HEK293 (cell line): ENCODE results near the gene SEMA7A.

ENCODE experiments used
- CTCF ChIA-PET: fragments of 350-600 bp; formaldehyde crosslinking; extraction: SDS; loops from one replicate; lab custom pipeline; 2021; ENCODE audit warnings: antibody characterized with exemption; lab: Yijun Ruan, JAX
- POLR2A ChIA-PET: fragments of 300-600 bp; formaldehyde crosslinking; extraction: SDS; loops from one replicate; lab custom pipeline; 2020; ENCODE audit warnings: antibody characterized with exemption, inconsistent platforms; lab: Yijun Ruan, JAX
- H3K27ac ChIP-seq: fragments of 200-500 bp; sonication (Bioruptor generic); 2 replicates; pipeline ENCODE4 v1.5.1; 2014; ENCODE audit warnings: low read depth, low read length, control low read depth, inconsistent platforms; ENCODE audit errors: extremely low read depth
- H3K36me3 ChIP-seq, 2 experiments: fragments of 200-500 bp in 1 of 2; sonication (Bioruptor generic) in 1 of 2; 1 replicate in 1 of 2; 2 replicates in 1 of 2; pipeline ENCODE4 v1.5.1; 2014 to 2017; ENCODE audit warnings: inconsistent platforms in 2 of 2, low read length in 2 of 2; ENCODE audit not compliant: control insufficient read depth in 2 of 2, insufficient read depth in 1 of 2
- H3K4me1 ChIP-seq: fragments of 200-500 bp; sonication (Bioruptor generic); 2 replicates; pipeline ENCODE4 v1.5.1; 2014; ENCODE audit warnings: mild to moderate bottlenecking, low read length, inconsistent platforms; ENCODE audit not compliant: control insufficient read depth, insufficient read depth
- H3K4me3 ChIP-seq: 2 replicates; pipeline ENCODE4 v1.5.1; 2011; ENCODE audit warnings: low read depth, mild to moderate bottlenecking, control low read depth, low read length, moderate library complexity
- H3K9me3 ChIP-seq: fragments of 200-500 bp; sonication (Bioruptor generic); 2 replicates; pipeline ENCODE4 v1.5.1; 2014; ENCODE audit warnings: low read depth, low read length, inconsistent platforms; ENCODE audit not compliant: control insufficient read depth, insufficient read depth
- BCL11A ChIP-seq: fragments of 450-650 bp; formaldehyde crosslinking; IDR thresholded peaks from 2 replicates; pipeline ENCODE4 v1.5.1; 2016; ENCODE audit warnings: low read depth, missing biosample characterization, missing genetic modification characterization
- GLI2 ChIP-seq: fragments of 450-650 bp; formaldehyde crosslinking; IDR thresholded peaks from 2 replicates; pipeline ENCODE4; 2017; ENCODE audit warnings: missing biosample characterization, missing genetic modification characterization, low read depth, borderline replicate concordance
- KLF9 ChIP-seq: fragments of 450-650 bp; formaldehyde crosslinking; IDR thresholded peaks from 2 replicates; pipeline ENCODE4 v1.5.1; 2016; ENCODE audit warnings: missing biosample characterization, missing genetic modification characterization, low read depth
- MZF1 ChIP-seq: fragments of 450-650 bp; formaldehyde crosslinking; IDR thresholded peaks from 2 replicates; pipeline ENCODE4 v1.5.1; 2017; ENCODE audit warnings: missing biosample characterization, missing genetic modification characterization, borderline replicate concordance
- TCF7L2 ChIP-seq: IDR thresholded peaks from 2 replicates; pipeline ENCODE4 v1.6.1; 2011; ENCODE audit warnings: low read depth, mild to moderate bottlenecking, inconsistent platforms, low read length, moderate library complexity, borderline replicate concordance
- ZBTB21 ChIP-seq: fragments of 450-650 bp; formaldehyde crosslinking; IDR thresholded peaks from 2 replicates; pipeline ENCODE4 v1.5.1; 2017; ENCODE audit warnings: missing biosample characterization, missing genetic modification characterization
- ZFP37 ChIP-seq: fragments of 450-650 bp; formaldehyde crosslinking; IDR thresholded peaks from 2 replicates; pipeline ENCODE4 v1.5.1; 2016; ENCODE audit warnings: missing biosample characterization, missing genetic modification characterization
- ZFP69B ChIP-seq: fragments of 450-650 bp; formaldehyde crosslinking; IDR thresholded peaks from 2 replicates; pipeline ENCODE4 v1.5.1; 2016; ENCODE audit warnings: missing biosample characterization, missing genetic modification characterization
- ZNF133 ChIP-seq: fragments of 450-650 bp; formaldehyde crosslinking; IDR thresholded peaks from 2 replicates; pipeline ENCODE4 v1.5.1; 2016; ENCODE audit warnings: missing biosample characterization, missing genetic modification characterization
- ZNF239 ChIP-seq: fragments of 450-650 bp; formaldehyde crosslinking; IDR thresholded peaks from 2 replicates; pipeline ENCODE4 v1.5.1; 2016; ENCODE audit warnings: missing biosample characterization, missing genetic modification characterization
- ZNF416 ChIP-seq: fragments of 450-650 bp; formaldehyde crosslinking; IDR thresholded peaks from 2 replicates; pipeline ENCODE4 v1.5.1; 2016; ENCODE audit warnings: missing biosample characterization, missing genetic modification characterization
- ZNF530 ChIP-seq: fragments of 450-650 bp; formaldehyde crosslinking; IDR thresholded peaks from 2 replicates; pipeline ENCODE4 v1.5.1; 2016; ENCODE audit warnings: low read depth, missing biosample characterization, missing genetic modification characterization
- ZNF549 ChIP-seq: fragments of 450-650 bp; IDR thresholded peaks from 2 replicates; pipeline ENCODE4 v1.5.1; 2018; ENCODE audit warnings: missing biosample characterization, missing genetic modification characterization, mild to moderate bottlenecking, inconsistent platforms, moderate library complexity
- ZNF561 ChIP-seq: fragments of 450-650 bp; IDR thresholded peaks from 2 replicates; pipeline ENCODE4 v1.5.1; 2018; ENCODE audit warnings: missing biosample characterization, missing genetic modification characterization, borderline replicate concordance
- ZNF626 ChIP-seq: fragments of 450-650 bp; sonication (Bioruptor Pico); formaldehyde crosslinking; IDR thresholded peaks from 2 replicates; pipeline ENCODE4 v1.5.1; 2018; ENCODE audit warnings: missing biosample characterization, missing genetic modification characterization, inconsistent platforms
- ZNF707 ChIP-seq: fragments of 450-650 bp; formaldehyde crosslinking; IDR thresholded peaks from 2 replicates; pipeline ENCODE4 v1.5.1; 2016; ENCODE audit warnings: missing biosample characterization, missing genetic modification characterization
- ZNF768 ChIP-seq: fragments of 450-650 bp; formaldehyde crosslinking; IDR thresholded peaks from 2 replicates; pipeline ENCODE4 v1.5.1; 2018; ENCODE audit warnings: missing biosample characterization, mild to moderate bottlenecking, missing genetic modification characterization
- ZNF777 ChIP-seq: fragments of 450-650 bp; formaldehyde crosslinking; IDR thresholded peaks from 2 replicates; pipeline ENCODE4 v1.5.1; 2017; ENCODE audit warnings: missing biosample characterization, missing genetic modification characterization, borderline replicate concordance
- TF ChIP-seq, protein P1 (sequence below): fragments of 450-650 bp; formaldehyde crosslinking; IDR thresholded peaks from 2 replicates; pipeline ENCODE4 v1.5.1; 2016; ENCODE audit warnings: missing biosample characterization, missing genetic modification characterization
- TF ChIP-seq, protein P2 (sequence below): sonication (generic); formaldehyde crosslinking; IDR thresholded peaks from 2 replicates; pipeline ENCODE4 v1.8.1; 2022; ENCODE audit warnings: mild to moderate bottlenecking, moderate library complexity, missing genetic modification reagents
- TF ChIP-seq, protein P3 (sequence below): fragments of 450-650 bp; formaldehyde crosslinking; IDR thresholded peaks from 2 replicates; pipeline ENCODE4 v1.5.1; 2016; ENCODE audit warnings: missing biosample characterization, missing genetic modification characterization
- TF ChIP-seq, protein P4 (sequence below): fragments of 450-650 bp; formaldehyde crosslinking; IDR thresholded peaks from 2 replicates; pipeline ENCODE4 v1.5.1; 2017; ENCODE audit warnings: missing biosample characterization, missing genetic modification characterization

The SEMA7A gene

DNA sequence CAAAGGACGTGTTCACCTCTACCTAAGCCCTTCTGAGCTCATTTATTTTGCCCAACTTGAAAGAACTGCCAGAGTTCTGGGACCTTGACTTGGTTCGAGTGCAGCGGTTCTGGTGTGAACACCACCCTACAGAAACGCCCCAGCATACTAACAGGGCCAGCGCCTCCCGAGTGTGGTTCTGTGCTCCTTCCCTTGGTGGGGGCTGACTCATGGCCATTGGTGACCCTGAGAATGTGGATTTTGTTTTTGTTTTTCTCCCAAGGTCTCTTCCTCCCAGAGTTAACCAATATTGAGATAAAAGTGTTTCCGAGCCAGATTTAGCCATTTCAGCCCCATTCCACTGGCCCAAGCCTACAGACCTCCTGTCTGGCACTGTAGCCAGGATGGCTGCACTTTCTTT, 27.9 kb downstream of the SEMA7A start:
- no peak for TF ChIP-seq GLI2 (tag by site-specific recombination)
- no peak for TF ChIP-seq ZNF626
- TF ChIP-seq ZNF239 (tag by site-specific recombination), result no peak
- TF ChIP-seq MZF1 (tag by site-specific recombination), result no peak
- TF ChIP-seq ZBTB21 (tag by site-specific recombination), result no peak
- no peak for TF ChIP-seq ZNF777
- no peak for TF ChIP-seq ZNF707
- no peak for TF ChIP-seq ZFP69B (tag by site-specific recombination)
- H3K4me1 ChIP-seq, result no peaks in the 10 kb centered on the region
- H3K36me3 ChIP-seq, result no peaks in the 10 kb centered on the region
- ChIA-PET POLR2A (interaction anchor here (1.4 kb wide), 1 partner anchor 9 kb away, joined by 3 read pairs; no protein-coding TSS in a partner anchor), CTCF (interaction anchor here (0.5 to 2.0 kb wide), 4 partner anchors 23 to 256 kb away, joined by 4 to 6 read pairs (median 5); no protein-coding TSS in a partner anchor)
- no peak overlapping the region for H3K4me3 ChIP-seq
- H3K9me3 ChIP-seq, result no peaks in the 10 kb centered on the region
- no peak overlapping the region for H3K27ac ChIP-seq

DNA sequence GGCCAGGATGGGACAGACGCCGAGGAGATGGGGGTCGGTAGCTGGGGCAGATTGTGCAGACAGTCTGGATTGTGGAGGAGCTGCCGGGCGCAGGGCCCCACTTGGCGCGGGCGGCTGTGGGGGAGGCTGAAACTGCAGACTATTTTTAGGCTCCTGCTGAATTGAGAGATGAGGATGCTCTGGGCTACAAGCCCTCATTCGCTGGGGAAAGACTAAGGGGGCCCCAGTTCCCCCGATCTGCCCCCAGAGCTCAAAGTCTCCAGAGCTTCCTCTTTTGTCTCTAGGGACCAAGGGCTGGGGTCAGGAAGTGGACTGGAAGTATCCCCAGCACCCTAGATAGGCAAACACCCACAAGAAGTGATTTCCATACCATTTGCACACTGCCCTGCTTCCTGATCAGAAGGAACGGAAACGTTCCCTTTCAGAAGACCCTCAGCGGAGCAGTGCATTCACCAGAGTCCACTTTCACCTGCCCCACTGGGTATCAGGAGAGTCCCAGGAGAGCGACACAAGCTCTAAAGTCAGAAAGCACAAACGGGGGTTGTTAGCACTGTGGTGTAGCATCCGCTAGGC, 29.7 kb downstream of the SEMA7A start:
- H3K27ac ChIP-seq, result no peak overlapping the region
- ChIA-PET POLR2A (no interaction called here), CTCF (interaction anchor here (1.3 to 1.4 kb wide), 2 partner anchors 8 to 22 kb away, joined by 3 to 4 read pairs; no protein-coding TSS in a partner anchor)
- H3K4me3 ChIP-seq, result no peak overlapping the region
- no peaks in the 10 kb centered on the region for H3K36me3 ChIP-seq
- no peaks in the 10 kb centered on the region for H3K4me1 ChIP-seq
- H3K9me3 ChIP-seq, result no peaks in the 10 kb centered on the region
- TF ChIP-seq ZNF768 (tag by site-specific recombination) (no peak), KLF9 (tag by site-specific recombination) (no peak), TCF7L2 (no peak), ZNF133 (tag by site-specific recombination) (no peak), MZF1 (tag by site-specific recombination) (no peak), ZNF530 (no peak), ZFP37 (tag by site-specific recombination) (no peak), ZNF561 (tag by site-specific recombination) (no peak), ZNF416 (tag by site-specific recombination) (no peak), ZNF549 (no peak), BCL11A (tag by site-specific recombination) (no peak)
- TF ChIP-seq, protein P1, sequence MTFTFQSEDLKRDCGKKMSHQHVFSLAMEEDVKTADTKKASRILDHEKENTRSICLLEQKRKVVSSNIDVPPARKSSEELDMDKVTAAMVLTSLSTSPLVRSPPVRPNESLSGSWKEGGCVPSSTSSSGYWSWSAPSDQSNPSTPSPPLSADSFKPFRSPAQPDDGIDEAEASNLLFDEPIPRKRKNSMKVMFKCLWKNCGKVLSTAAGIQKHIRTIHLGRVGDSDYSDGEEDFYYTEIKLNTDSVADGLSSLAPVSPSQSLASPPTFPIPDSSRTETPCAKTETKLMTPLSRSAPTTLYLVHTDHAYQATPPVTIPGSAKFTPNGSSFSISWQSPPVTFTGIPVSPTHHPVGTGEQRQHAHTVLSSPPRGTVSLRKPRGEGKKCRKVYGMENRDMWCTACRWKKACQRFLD (tag by site-specific recombination), result no peak
- TF ChIP-seq, protein P2, sequence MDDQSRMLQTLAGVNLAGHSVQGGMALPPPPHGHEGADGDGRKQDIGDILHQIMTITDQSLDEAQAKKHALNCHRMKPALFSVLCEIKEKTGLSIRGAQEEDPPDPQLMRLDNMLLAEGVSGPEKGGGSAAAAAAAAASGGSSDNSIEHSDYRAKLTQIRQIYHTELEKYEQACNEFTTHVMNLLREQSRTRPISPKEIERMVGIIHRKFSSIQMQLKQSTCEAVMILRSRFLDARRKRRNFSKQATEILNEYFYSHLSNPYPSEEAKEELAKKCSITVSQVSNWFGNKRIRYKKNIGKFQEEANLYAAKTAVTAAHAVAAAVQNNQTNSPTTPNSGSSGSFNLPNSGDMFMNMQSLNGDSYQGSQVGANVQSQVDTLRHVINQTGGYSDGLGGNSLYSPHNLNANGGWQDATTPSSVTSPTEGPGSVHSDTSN (CRISPR knock-in tag), result no peak
- TF ChIP-seq, protein P3, sequence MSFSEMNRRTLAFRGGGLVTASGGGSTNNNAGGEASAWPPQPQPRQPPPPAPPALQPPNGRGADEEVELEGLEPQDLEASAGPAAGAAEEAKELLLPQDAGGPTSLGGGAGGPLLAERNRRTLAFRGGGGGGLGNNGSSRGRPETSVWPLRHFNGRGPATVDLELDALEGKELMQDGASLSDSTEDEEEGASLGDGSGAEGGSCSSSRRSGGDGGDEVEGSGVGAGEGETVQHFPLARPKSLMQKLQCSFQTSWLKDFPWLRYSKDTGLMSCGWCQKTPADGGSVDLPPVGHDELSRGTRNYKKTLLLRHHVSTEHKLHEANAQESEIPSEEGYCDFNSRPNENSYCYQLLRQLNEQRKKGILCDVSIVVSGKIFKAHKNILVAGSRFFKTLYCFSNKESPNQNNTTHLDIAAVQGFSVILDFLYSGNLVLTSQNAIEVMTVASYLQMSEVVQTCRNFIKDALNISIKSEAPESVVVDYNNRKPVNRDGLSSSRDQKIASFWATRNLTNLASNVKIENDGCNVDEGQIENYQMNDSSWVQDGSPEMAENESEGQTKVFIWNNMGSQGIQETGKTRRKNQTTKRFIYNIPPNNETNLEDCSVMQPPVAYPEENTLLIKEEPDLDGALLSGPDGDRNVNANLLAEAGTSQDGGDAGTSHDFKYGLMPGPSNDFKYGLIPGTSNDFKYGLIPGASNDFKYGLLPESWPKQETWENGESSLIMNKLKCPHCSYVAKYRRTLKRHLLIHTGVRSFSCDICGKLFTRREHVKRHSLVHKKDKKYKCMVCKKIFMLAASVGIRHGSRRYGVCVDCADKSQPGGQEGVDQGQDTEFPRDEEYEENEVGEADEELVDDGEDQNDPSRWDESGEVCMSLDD (tag by site-specific recombination), result no peak
- TF ChIP-seq, protein P4, sequence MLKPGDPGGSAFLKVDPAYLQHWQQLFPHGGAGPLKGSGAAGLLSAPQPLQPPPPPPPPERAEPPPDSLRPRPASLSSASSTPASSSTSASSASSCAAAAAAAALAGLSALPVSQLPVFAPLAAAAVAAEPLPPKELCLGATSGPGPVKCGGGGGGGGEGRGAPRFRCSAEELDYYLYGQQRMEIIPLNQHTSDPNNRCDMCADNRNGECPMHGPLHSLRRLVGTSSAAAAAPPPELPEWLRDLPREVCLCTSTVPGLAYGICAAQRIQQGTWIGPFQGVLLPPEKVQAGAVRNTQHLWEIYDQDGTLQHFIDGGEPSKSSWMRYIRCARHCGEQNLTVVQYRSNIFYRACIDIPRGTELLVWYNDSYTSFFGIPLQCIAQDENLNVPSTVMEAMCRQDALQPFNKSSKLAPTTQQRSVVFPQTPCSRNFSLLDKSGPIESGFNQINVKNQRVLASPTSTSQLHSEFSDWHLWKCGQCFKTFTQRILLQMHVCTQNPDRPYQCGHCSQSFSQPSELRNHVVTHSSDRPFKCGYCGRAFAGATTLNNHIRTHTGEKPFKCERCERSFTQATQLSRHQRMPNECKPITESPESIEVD (tag by site-specific recombination), result no peak
